Activated gamma-delta T cell treated with Interleukin-2 at 50 U/mL for 16 hours (primary cell): ENCODE measurements around the gene CCDC57.
A peak's percentile ranks its signal among the peaks of the same experiment; 100 is the strongest.

ENCODE experiments used
- DNase-seq: peaks from one replicate; pipeline ENCODE4 v3.0.0-alpha.2; 2020

CCDC57 gene

GRCh38 chr17:82234211-82235055 is 21.8 kb upstream of the CCDC57 start:
- DNase-seq, result no peak

GRCh38 chr17:82232876-82233785 is 20.5 kb upstream of the CCDC57 start:
- DNase-seq, result no peak

- no peak for DNase-seq
These were observed 19.7 kb upstream of the CCDC57 start for GRCh38 chr17:82232322-82232820.

GRCh38 chr17:82231562-82232321 is 19.1 kb upstream of the CCDC57 start:
- DNase-seq, result no peak

- DNase-seq, result no peak
These were observed 18.6 kb upstream of the CCDC57 start for GRCh38 chr17:82231312-82231561.

- DNase-seq, result peak; percentile 47
These were observed 18.1 kb upstream of the CCDC57 start for GRCh38 chr17:82230609-82231311.

- DNase-seq, result no peak
These were observed 17.3 kb upstream of the CCDC57 start for GRCh38 chr17:82229698-82230608.

- peak; percentile 54 for DNase-seq
These were observed 16.4 kb upstream of the CCDC57 start, which contains the start of gene SLC16A3 for GRCh38 chr17:82228842-82229697. TSS of gene SLC16A3 (plus strand) at chr17:82229042. CDS start at chr17:82236009, 6,967 bp downstream.

GRCh38 chr17:82228278-82228841 is 15.7 kb upstream of the CCDC57 start:
- peak; percentile 59 for DNase-seq

GRCh38 chr17:82227629-82228277 is 15.1 kb upstream of the CCDC57 start:
- DNase-seq, result no peak

- no peak for DNase-seq
These were observed 14.4 kb upstream of the CCDC57 start for GRCh38 chr17:82226809-82227628.

GRCh38 chr17:82226146-82226808 is 13.6 kb upstream of the CCDC57 start:
- no peak for DNase-seq

- DNase-seq, result no peak
These were observed 12.9 kb upstream of the CCDC57 start for GRCh38 chr17:82225368-82226029.

- DNase-seq, result no peak
These were observed 12.0 kb upstream of the CCDC57 start for GRCh38 chr17:82224666-82225065.

GRCh38 chr17:82223517-82223916 is 10.9 kb upstream of the CCDC57 start:
- no peak for DNase-seq

GRCh38 chr17:82222816-82223215 is 10.2 kb upstream of the CCDC57 start:
- DNase-seq, result no peak

GRCh38 chr17:82221341-82221902 is 8.8 kb upstream of the CCDC57 start:
- no peak for DNase-seq
